ENCODE measurements around the gene TNS1. TPM values are rescaled to one million over a fixed set of nuclear protein-coding genes. Genes with fewer than 3 reads are reported as not detected.

TNS1 gene
- total RNA-seq, 2 donors from 2014 or later = 1,836 to 2,296 TPM

- no peak overlapping the region for H3K4me3 ChIP-seq
- TF ChIP-seq CTCF (IDR thresholded peaks at IDR 0.05) = no peak
- no peaks in the 10 kb centered on the region for H3K36me3 ChIP-seq
- DNase-seq (ENCODE audit: low spot score) (no peak), ATAC-seq (ENCODE audit: insufficient number of reproducible peaks, low FRiP score, low read depth) (no peak)
- peaks cover 31 to 68% of the 10 kb centered on the region in 2 donors for H3K4me1 ChIP-seq (ENCODE audit: control insufficient read depth in 1 of 2, low read depth in 2 of 2)
- H3K9me3 ChIP-seq = no peaks in the 10 kb centered on the region
- H3K27me3 ChIP-seq (replicated peaks; ENCODE audit: insufficient read depth) = no peaks in the 10 kb centered on the region
- peak overlapping the region; percentile 89 to 91 for H3K27ac ChIP-seq
Observed at GRCh38 chr2:218005486-218005885, 2.7 kb upstream of the TNS1 start.

- Histone ChIP-seq H3K27ac (peak overlapping the region; percentile 89 to 91), H3K9me3 (no peaks in the 10 kb centered on the region), H3K4me3 (no peak overlapping the region), H3K27me3 (replicated peaks; ENCODE audit: insufficient read depth) (no peaks in the 10 kb centered on the region), H3K4me1 (ENCODE audit: control insufficient read depth in 1 of 2, low read depth in 2 of 2) (peaks cover 34 to 71% of the 10 kb centered on the region in 2 donors), H3K36me3 (no peaks in the 10 kb centered on the region)
- no peak for ATAC-seq (ENCODE audit: insufficient number of reproducible peaks, low FRiP score, low read depth)
- DNase-seq (ENCODE audit: low spot score) = no peak
- no peak for TF ChIP-seq CTCF (IDR thresholded peaks at IDR 0.05)
Observed at GRCh38 chr2:218005028-218005427, 2.2 kb upstream of the TNS1 start.

- peak overlapping the region; percentile 89 to 91 for H3K27ac ChIP-seq
- DNase-seq (ENCODE audit: low spot score) = peak; percentile 88
- peak overlapping the region; percentile 74 for H3K4me3 ChIP-seq
- H3K27me3 ChIP-seq (replicated peaks; ENCODE audit: insufficient read depth) = no peaks in the 10 kb centered on the region
- H3K36me3 ChIP-seq = no peaks in the 10 kb centered on the region
- H3K9me3 ChIP-seq = no peaks in the 10 kb centered on the region
- peaks cover 26 to 80% of the 10 kb centered on the region in 2 donors for H3K4me1 ChIP-seq (ENCODE audit: control insufficient read depth in 1 of 2, low read depth in 2 of 2)
- ATAC-seq (ENCODE audit: insufficient number of reproducible peaks, low FRiP score, low read depth) = peak; percentile 76
- no peak for TF ChIP-seq CTCF (IDR thresholded peaks at IDR 0.05)
Observed at GRCh38 chr2:218003981-218004419, 1.2 kb upstream of the TNS1 start.

GRCh38 chr2:218003281-218003944 is 618 bp upstream of the TNS1 start:
- Histone ChIP-seq H3K36me3 (no peaks in the 10 kb centered on the region), H3K27me3 (replicated peaks; ENCODE audit: insufficient read depth) (no peaks in the 10 kb centered on the region), H3K27ac (peak overlapping the region; percentile 89 to 91), H3K4me3 (peak overlapping the region; percentile 74), H3K9me3 (no peaks in the 10 kb centered on the region), H3K4me1 (ENCODE audit: control insufficient read depth in 1 of 2, low read depth in 2 of 2) (peaks cover 25 to 80% of the 10 kb centered on the region in 2 donors)
- ATAC-seq (ENCODE audit: insufficient number of reproducible peaks, low FRiP score, low read depth) = peak; percentile 36
- TF ChIP-seq CTCF (IDR thresholded peaks at IDR 0.05) = no peak
- no peak for DNase-seq (ENCODE audit: low spot score)

- Histone ChIP-seq H3K27ac (peak overlapping the region; percentile 89 to 91), H3K27me3 (replicated peaks; ENCODE audit: insufficient read depth) (no peaks in the 10 kb centered on the region), H3K4me3 (peak overlapping the region; percentile 74), H3K36me3 (no peaks in the 10 kb centered on the region), H3K4me1 (ENCODE audit: control insufficient read depth in 1 of 2, low read depth in 2 of 2) (peaks cover 22 to 80% of the 10 kb centered on the region in 2 donors), H3K9me3 (no peaks in the 10 kb centered on the region)
- no peak for TF ChIP-seq CTCF (IDR thresholded peaks at IDR 0.05)
- no peak for DNase-seq (ENCODE audit: low spot score)
- no peak for ATAC-seq (ENCODE audit: insufficient number of reproducible peaks, low FRiP score, low read depth)
Observed at GRCh38 chr2:218002143-218002844, 501 bp downstream of the TNS1 start.
